ENCODE results near the gene PRDX2. TPM values are rescaled to one million over a fixed set of nuclear protein-coding genes. Genes with fewer than 3 reads are reported as not detected.

The PRDX2 gene
- total RNA-seq, 1 experiment from 2014 or later, result 746 TPM

DNA sequence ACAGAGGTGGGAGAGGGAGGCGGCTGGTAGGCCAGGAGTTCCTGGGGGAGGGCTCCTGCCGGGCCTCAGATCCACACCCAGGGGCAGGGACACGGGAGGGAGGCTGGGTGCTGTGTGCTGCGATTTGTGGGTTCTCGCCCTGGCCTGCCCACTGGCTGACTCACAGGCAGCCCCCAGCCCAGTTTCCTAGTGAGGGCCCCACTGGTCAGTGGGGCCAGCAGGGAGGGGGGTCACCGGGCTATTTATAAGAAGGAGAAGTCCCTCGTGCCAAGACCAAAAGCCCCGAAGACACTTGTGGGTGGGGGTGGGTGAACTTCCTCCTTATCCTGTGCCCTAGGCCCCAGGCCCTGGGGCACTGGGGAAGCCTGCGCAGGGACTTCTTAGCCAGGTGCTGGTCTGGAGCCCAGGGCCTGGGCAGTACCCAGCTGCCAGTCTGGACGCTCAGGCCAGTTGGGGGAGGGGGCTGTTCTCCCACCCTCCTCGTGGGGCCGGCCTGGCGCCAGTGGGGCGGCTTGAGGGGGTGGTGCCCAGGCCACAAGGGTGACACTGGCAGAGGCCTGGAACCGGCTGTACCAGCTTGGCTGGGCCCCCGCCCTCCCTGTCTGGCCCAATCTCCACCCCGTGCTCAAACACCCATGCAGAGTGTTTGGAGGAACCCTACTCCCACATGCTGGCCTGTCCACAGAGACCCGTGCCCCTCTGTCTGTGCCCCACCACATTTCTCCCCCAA, 15.3 kb downstream of the PRDX2 start:
- Histone ChIP-seq H3K4me3 (ENCODE audit: low read length) (no peak overlapping the region), H3K36me3 (ENCODE audit: low read depth, low read length) (no peaks in the 10 kb centered on the region), H3K9me3 (ENCODE audit: low read length) (no peaks in the 10 kb centered on the region), H3K79me2 (ENCODE audit: low read length) (peaks cover under 1% of the 10 kb centered on the region; the same call in 1 of the 2 replicates), H3K9ac (ENCODE audit: low read length) (peak overlapping the region; percentile 38), H3K9me2 (replicated peaks; ENCODE audit: low read length) (no peaks in the 10 kb centered on the region), H3K4me1 (ENCODE audit: insufficient read depth, low read length) (peaks cover 79% of the 10 kb centered on the region), H3K27ac (ENCODE audit: low read length) (peak overlapping the region; percentile 72), H4K20me1 (ENCODE audit: low read length) (no peaks in the 10 kb centered on the region), H3F3A (ENCODE audit: low read length, unreplicated experiment) (peaks cover 9% of the 10 kb centered on the region), H3K27me3 (ENCODE audit: low read length) (no peaks in the 10 kb centered on the region), H2AFZ (ENCODE audit: low read length) (peak overlapping the region; percentile 15; the same call in 1 of the 2 replicates), H3K4me2 (ENCODE audit: low read length) (peak overlapping the region; percentile 38)
- CTCF ChIA-PET, result interaction anchor here (0.6 kb wide), 1 partner anchor 1147 kb away, joined by 3 read pairs; no protein-coding TSS in a partner anchor
- TF ChIP-seq EZH2phosphoT487 (IDR thresholded peaks at IDR 0.05; ENCODE audit: borderline replicate concordance, low read length), result no peak
- no peak for TF ChIP-seq EZH2 (IDR thresholded peaks at IDR 0.05; ENCODE audit: low read length, unreplicated experiment)
- TF ChIP-seq, protein P1, sequence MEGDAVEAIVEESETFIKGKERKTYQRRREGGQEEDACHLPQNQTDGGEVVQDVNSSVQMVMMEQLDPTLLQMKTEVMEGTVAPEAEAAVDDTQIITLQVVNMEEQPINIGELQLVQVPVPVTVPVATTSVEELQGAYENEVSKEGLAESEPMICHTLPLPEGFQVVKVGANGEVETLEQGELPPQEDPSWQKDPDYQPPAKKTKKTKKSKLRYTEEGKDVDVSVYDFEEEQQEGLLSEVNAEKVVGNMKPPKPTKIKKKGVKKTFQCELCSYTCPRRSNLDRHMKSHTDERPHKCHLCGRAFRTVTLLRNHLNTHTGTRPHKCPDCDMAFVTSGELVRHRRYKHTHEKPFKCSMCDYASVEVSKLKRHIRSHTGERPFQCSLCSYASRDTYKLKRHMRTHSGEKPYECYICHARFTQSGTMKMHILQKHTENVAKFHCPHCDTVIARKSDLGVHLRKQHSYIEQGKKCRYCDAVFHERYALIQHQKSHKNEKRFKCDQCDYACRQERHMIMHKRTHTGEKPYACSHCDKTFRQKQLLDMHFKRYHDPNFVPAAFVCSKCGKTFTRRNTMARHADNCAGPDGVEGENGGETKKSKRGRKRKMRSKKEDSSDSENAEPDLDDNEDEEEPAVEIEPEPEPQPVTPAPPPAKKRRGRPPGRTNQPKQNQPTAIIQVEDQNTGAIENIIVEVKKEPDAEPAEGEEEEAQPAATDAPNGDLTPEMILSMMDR (conservative IDR thresholded peaks at IDR 0.05; ENCODE audit: low read depth, low read length), result no peak
- DNase-seq (peak; percentile 75), ATAC-seq (no peak)
- no TSS peak for BruUV-seq (replicated peaks)
- POLR2A ChIA-PET (ENCODE audit: unreplicated experiment), result no interaction called here
- intact Hi-C loops (cut with micrococcal nuclease), result no loop called here

DNA sequence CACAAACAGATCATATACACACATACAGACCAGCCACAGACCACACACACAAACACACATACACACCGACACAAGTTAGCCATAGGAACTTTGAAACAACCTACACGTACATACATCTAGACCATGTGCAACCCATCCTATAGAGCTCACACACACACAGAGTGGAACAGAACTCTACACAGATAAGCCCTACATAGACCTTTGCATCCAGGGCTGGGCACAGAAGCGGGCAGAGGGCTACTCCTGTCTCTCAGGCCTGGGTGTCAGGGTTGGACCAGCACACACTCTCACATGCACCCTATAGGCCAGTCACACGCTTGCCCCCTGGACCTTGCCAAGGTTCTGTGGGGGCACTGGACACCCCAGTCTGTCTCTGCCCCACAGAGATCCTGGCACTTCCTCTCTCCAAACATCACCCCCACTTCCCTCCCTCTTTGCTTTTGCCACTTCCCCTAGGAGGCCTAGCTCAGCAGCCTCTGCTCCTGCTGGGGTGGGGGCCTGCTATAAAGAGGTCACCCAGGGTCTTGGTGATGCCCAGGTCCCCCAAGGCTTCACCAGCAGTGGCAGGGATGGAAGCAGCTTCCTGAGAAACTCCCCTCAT, 16.1 kb downstream of the PRDX2 start:
- TF ChIP-seq EZH2 (IDR thresholded peaks at IDR 0.05; ENCODE audit: low read length, unreplicated experiment) (no peak), EZH2phosphoT487 (IDR thresholded peaks at IDR 0.05; ENCODE audit: borderline replicate concordance, low read length) (no peak)
- TF ChIP-seq, protein P1 (conservative IDR thresholded peaks at IDR 0.05; ENCODE audit: low read depth, low read length), result no peak
- DNase-seq (no peak), ATAC-seq (no peak)
- H3K4me3 ChIP-seq (ENCODE audit: low read length), result no peak overlapping the region
- peaks cover 73% of the 10 kb centered on the region for H3K4me1 ChIP-seq (ENCODE audit: insufficient read depth, low read length)
- no peaks in the 10 kb centered on the region for H3K36me3 ChIP-seq (ENCODE audit: low read depth, low read length)
- POLR2A ChIA-PET (ENCODE audit: unreplicated experiment), result no interaction called here
- CTCF ChIA-PET, result no interaction called here
- BruUV-seq (replicated peaks), result no TSS peak
- H3K27me3 ChIP-seq (ENCODE audit: low read length), result no peaks in the 10 kb centered on the region
- H3K9me2 ChIP-seq (replicated peaks; ENCODE audit: low read length), result no peaks in the 10 kb centered on the region
- intact Hi-C loops (cut with micrococcal nuclease), result no loop called here
- H2AFZ ChIP-seq (ENCODE audit: low read length), result peak overlapping the region; percentile 15; the same call in 1 of the 2 replicates
- H4K20me1 ChIP-seq (ENCODE audit: low read length), result no peaks in the 10 kb centered on the region
- H3K9me3 ChIP-seq (ENCODE audit: low read length), result no peaks in the 10 kb centered on the region
- H3K4me2 ChIP-seq (ENCODE audit: low read length), result peak overlapping the region; percentile 38
- no peaks in the 10 kb centered on the region for H3K79me2 ChIP-seq (ENCODE audit: low read length)
- peak overlapping the region; percentile 38 for H3K9ac ChIP-seq (ENCODE audit: low read length)
- peak overlapping the region; percentile 72 for H3K27ac ChIP-seq (ENCODE audit: low read length)
- H3F3A ChIP-seq (ENCODE audit: low read length, unreplicated experiment), result peaks cover 8% of the 10 kb centered on the region

Data from PC-3 (cell line).